ENCODE results near the gene TNFRSF1B. TPM values are rescaled to one million over a fixed set of nuclear protein-coding genes. Genes with fewer than 3 reads are reported as not detected.

TNFRSF1B gene
- total and polyA plus RNA-seq, 2 of the 8 experiments (the other 6 are each of a cell fraction or from before 2014, with no cell fraction given): 1.7 to 2.9 TPM

- Histone ChIP-seq H3K4me1 (replicated peaks in 1 of 4; ENCODE audit: control insufficient read depth in 3 of 4, insufficient read depth in 4 of 4, low read length in 3 of 4) (peaks cover 0 to 7% (median 3%) of the 10 kb centered on the region in 4 experiments; a peak in 4 of 7 replicates), H4K5ac (ENCODE audit: insufficient read length, low read depth, low read length) (no peak overlapping the region), H3K4me3 (ENCODE audit: extremely low read depth in 1 of 4, insufficient read depth in 2 of 4, low read depth in 3 of 4, low read length in 4 of 4) (no peak overlapping the region), H2BK120ac (replicated peaks; ENCODE audit: low read depth, low read length) (no peak overlapping the region), H2BK5ac (ENCODE audit: low read depth, low read length) (no peak overlapping the region), H3K9ac (replicated peaks in 1 of 4; ENCODE audit: extremely low read depth in 1 of 4, low read depth in 3 of 4, low read length in 3 of 4) (no peak overlapping the region), H4K20me1 (replicated peaks in 1 of 2; ENCODE audit: control insufficient read depth in 1 of 2, insufficient read depth in 2 of 2, low read length in 2 of 2) (peaks cover 2% of the 10 kb centered on the region in 2 experiments), H2AFZ (ENCODE audit: low read length) (no peak overlapping the region), H3K27me3 (replicated peaks in 1 of 4; ENCODE audit: control insufficient read depth in 3 of 4, extremely low read depth in 1 of 4, insufficient read depth in 3 of 4, low read length in 3 of 4) (no peaks in the 10 kb centered on the region; a peak in 1 of 7 replicates), H2AK5ac (ENCODE audit: low read depth, low read length) (no peak overlapping the region), H3K23ac (ENCODE audit: insufficient read length) (no peak overlapping the region), H3K36me3 (ENCODE audit: control insufficient read depth in 2 of 4, insufficient read depth in 4 of 4, low read length in 3 of 4) (no peaks in the 10 kb centered on the region; a peak in 1 of 8 replicates), H3K79me1 (ENCODE audit: low read depth, low read length) (no peaks in the 10 kb centered on the region), H2BK15ac (ENCODE audit: low read length) (no peak overlapping the region), H3K4ac (replicated peaks; ENCODE audit: insufficient read length, low read depth, low read length) (no peak overlapping the region), H2BK20ac (ENCODE audit: low read length) (no peak overlapping the region), H3K9me3 (ENCODE audit: insufficient read depth in 2 of 2, low read depth in 1 of 2, low read length in 1 of 2) (0 out of 4 replicates have a peak, but pooled peaks cover 0 to 2% of the 10 kb centered on the region in 2 experiments), H4K91ac (replicated peaks; ENCODE audit: insufficient read length, low read length) (no peak overlapping the region), H3K14ac (ENCODE audit: insufficient read length) (no peak overlapping the region), H3K56ac (replicated peaks; ENCODE audit: insufficient read length, low read depth, low read length) (no peak overlapping the region), H3K27ac (ENCODE audit: low read depth, low read length) (no peak overlapping the region), H3K4me2 (ENCODE audit: insufficient read depth in 1 of 2, low read depth in 2 of 2, low read length in 2 of 2) (no peak overlapping the region), H3K23me2 (ENCODE audit: low read depth, low read length) (peaks cover 8% of the 10 kb centered on the region; the same call in 1 of the 2 replicates), H3K18ac (ENCODE audit: extremely low read depth, low read length) (no peak overlapping the region), H2BK12ac (ENCODE audit: low read depth, low read length) (no peak overlapping the region), H3K79me2 (ENCODE audit: control insufficient read depth in 1 of 2, insufficient read depth in 2 of 2, low read length in 2 of 2) (peaks cover 3 to 25% of the 10 kb centered on the region in 2 experiments; a peak in 3 of 4 replicates), H4K8ac (ENCODE audit: extremely low read depth, insufficient read depth, low read length) (peak overlapping the region; percentile 68; the same call in 1 of the 2 replicates)
- 90% methylated on average over 7 of the region's 7 CpGs; no CpG with 5 or more reads in 1 of the 2 experiments for WGBS, 2 experiments (ENCODE audit: extremely low coverage in 1 of 2, insufficient coverage in 1 of 2, insufficient read length in 1 of 2, insufficient replicate concordance in 2 of 2, low coverage in 1 of 2, low lambda C conversion rate in 2 of 2, missing lambda C conversion rate in 1 of 2)
- ChIA-PET POLR2A (ENCODE audit: partially characterized antibody) (interaction anchor here (0.7 to 1.1 kb wide), 2 partner anchors 9 to 51 kb away, joined by 3 read pairs; no protein-coding TSS in a partner anchor), CTCF (ENCODE audit: partially characterized antibody) (interaction anchor here (0.5 to 4.4 kb wide), 22 partner anchors 10 to 622 kb away, joined by 3 to 40 read pairs (median 4); partner anchors contain the start of gene TNFRSF1B)
- DNase-seq (ENCODE audit: low read depth in 1 of 2, low spot score in 2 of 2) (no peak), FAIRE-seq (no peak)
- no peak for TF ChIP-seq USF2 (IDR thresholded peaks at IDR 0.05; ENCODE audit: low read length)
- TF ChIP-seq CBX8 (IDR thresholded peaks at IDR 0.05; ENCODE audit: borderline replicate concordance, low read depth, low read length): no peak
These were observed 62.2 kb downstream of the TNFRSF1B start for GRCh38 chr1:12228979-12229378.

Measured in H1 (cell line).